ENCODE data around the gene NEURL1B. TPM values are rescaled to one million over a fixed set of nuclear protein-coding genes. Genes with fewer than 3 reads are reported as not detected.

NEURL1B gene
- total and polyA plus RNA-seq, 10 of the 15 experiments (the other 5 are each of a cell fraction or from before 2014, with no cell fraction given): 0.04 to 0.28 (median 0.05) TPM; not detected in 4

DNA sequence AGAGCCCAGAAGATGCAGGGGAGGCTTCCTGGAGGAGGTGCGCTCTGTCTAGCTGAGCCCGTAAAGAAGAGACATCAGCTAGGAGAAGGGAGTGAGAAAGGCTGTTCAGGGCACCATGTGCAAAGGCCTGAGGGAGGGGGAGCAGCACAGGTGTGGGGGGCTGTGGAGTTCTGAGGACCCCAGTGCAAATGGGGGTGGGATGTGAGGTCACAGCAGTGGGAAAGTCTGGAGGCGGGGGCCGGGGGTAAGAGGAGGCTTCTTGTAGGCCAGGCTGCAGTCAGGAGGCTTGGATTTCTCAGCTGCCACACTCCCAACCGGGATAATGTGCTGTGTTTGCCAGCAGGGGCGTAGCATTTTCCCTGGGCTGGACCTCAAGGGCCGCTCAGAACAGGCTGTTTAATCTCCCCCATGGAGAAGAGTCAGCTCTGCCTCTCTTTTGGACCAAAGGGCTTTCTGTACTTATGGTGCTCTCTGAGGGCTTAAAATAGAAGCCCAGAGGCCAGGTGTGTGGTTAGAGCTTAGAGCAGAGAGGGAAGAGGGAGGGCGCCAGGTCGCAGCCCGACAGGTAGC is 5.7 kb downstream of the NEURL1B start:
- intact Hi-C loops (cut with micrococcal nuclease; ENCODE audit: unreplicated experiment): no loop called here
- H3K4me2 ChIP-seq (ENCODE audit: control insufficient read depth, insufficient read depth): no peak overlapping the region
- ChIA-PET SMC1A (ENCODE audit: uncharacterized antibody, unreplicated experiment) (no interaction called here), CTCF (no interaction called here), POLR2A (no interaction called here), RAD21 (ENCODE audit: unreplicated experiment) (no interaction called here)
- no peaks in the 10 kb centered on the region for H3K4me1 ChIP-seq (ENCODE audit: control insufficient read depth, insufficient read depth, low read length)
- WGBS (ENCODE audit: insufficient coverage, insufficient replicate concordance, low lambda C conversion rate, missing lambda C conversion rate): 35% methylated on average over 10 of the region's 10 CpGs
- no peak for TF ChIP-seq MXI1 (IDR thresholded peaks at IDR 0.05; ENCODE audit: low read depth, low read length)
- no peak for TF ChIP-seq SMC3 (IDR thresholded peaks at IDR 0.05; ENCODE audit: borderline replicate concordance, low read length)
- no peak for TF ChIP-seq TCF7 (IDR thresholded peaks at IDR 0.05; ENCODE audit: borderline replicate concordance)
- TF ChIP-seq MEF2B (IDR thresholded peaks at IDR 0.05; ENCODE audit: partially characterized antibody, poor library complexity, severe bottlenecking): no peak
- no peak for TF ChIP-seq RELA (IDR thresholded peaks at IDR 0.05; ENCODE audit: borderline replicate concordance, partially characterized antibody)
- no peak for TF ChIP-seq SUPT20H (IDR thresholded peaks at IDR 0.05; ENCODE audit: borderline replicate concordance, control insufficient read depth, low read depth, low read length)
- no peak overlapping the region for H3K9ac ChIP-seq (ENCODE audit: control insufficient read depth, insufficient read depth, low read length)
- in situ Hi-C loops (cut with MboI): no loop called here
- no peaks in the 10 kb centered on the region for H3K36me3 ChIP-seq (ENCODE audit: control insufficient read depth in 2 of 2, insufficient read depth in 2 of 2, low read length in 1 of 2)
- 0 out of 3 replicates have a peak, but pooled peaks have one; percentile 26 for ATAC-seq
- no peak overlapping the region for H2AFZ ChIP-seq (ENCODE audit: control insufficient read depth, low read depth, low read length)
- H3K4me3 ChIP-seq: no peak overlapping the region
- DNase-seq (ENCODE audit: low read depth, low spot score): no peak
- H3K79me2 ChIP-seq (ENCODE audit: control insufficient read depth, insufficient read depth, low read length): no peaks in the 10 kb centered on the region
- H4K20me1 ChIP-seq (ENCODE audit: control insufficient read depth, insufficient read depth): no peaks in the 10 kb centered on the region
- no TSS peak for BruUV-seq (replicated peaks)
- peaks cover 11 to 13% of the 10 kb centered on the region in 2 experiments for H3K27me3 ChIP-seq (replicated peaks in 1 of 2; ENCODE audit: control insufficient read depth in 2 of 2, insufficient read depth in 2 of 2, low read length in 1 of 2)
- no peak for FAIRE-seq
- no peak overlapping the region for H3K27ac ChIP-seq (ENCODE audit: control insufficient read depth, insufficient read depth)
- H3K9me3 ChIP-seq (replicated peaks; ENCODE audit: control insufficient read depth, insufficient read depth, low read length): no peaks in the 10 kb centered on the region

DNA sequence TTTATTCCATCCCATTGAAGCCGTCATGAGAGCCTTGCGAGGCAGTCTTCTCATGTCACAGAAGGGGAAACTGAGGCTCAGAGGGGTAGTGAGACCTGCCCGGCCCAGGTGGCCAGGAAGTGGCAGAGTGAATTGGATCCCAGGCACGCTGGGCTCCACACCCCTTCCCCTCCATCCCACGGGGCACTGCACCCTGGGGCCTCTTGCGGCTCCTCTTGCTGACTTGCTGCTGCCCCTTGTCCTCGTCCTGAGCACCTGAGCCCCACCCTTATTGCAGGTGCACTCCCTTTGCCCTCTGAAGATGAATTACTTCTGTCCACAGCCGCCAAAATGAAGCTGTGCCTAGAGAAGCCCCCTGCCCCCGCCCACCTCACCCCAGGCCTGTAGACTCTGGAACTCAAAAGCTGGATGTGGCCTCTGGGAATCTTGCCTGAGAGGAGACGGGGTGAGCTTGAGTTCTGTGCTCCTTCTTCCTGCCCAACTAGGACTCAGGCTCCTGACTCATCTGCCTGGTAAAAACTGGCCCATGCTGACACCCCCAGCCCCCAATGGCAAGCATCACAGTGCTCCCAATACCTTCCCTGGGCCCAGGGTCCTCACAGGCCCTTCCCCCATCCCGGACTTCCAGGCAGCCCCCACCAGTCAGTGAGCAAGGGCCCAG is 6.4 kb downstream of the NEURL1B start:
- Histone ChIP-seq H3K4me1 (ENCODE audit: control insufficient read depth, insufficient read depth, low read length) (no peaks in the 10 kb centered on the region), H3K9me3 (replicated peaks; ENCODE audit: control insufficient read depth, insufficient read depth, low read length) (no peaks in the 10 kb centered on the region), H3K9ac (ENCODE audit: control insufficient read depth, insufficient read depth, low read length) (no peak overlapping the region), H3K27ac (ENCODE audit: control insufficient read depth, insufficient read depth) (no peak overlapping the region), H3K27me3 (replicated peaks in 1 of 2; ENCODE audit: control insufficient read depth in 2 of 2, insufficient read depth in 2 of 2, low read length in 1 of 2) (peaks cover 9 to 11% of the 10 kb centered on the region in 2 experiments), H3K36me3 (ENCODE audit: control insufficient read depth in 2 of 2, insufficient read depth in 2 of 2, low read length in 1 of 2) (no peaks in the 10 kb centered on the region), H4K20me1 (ENCODE audit: control insufficient read depth, insufficient read depth) (no peaks in the 10 kb centered on the region), H2AFZ (ENCODE audit: control insufficient read depth, low read depth, low read length) (no peak overlapping the region), H3K4me2 (ENCODE audit: control insufficient read depth, insufficient read depth) (no peak overlapping the region), H3K4me3 (no peak overlapping the region), H3K79me2 (ENCODE audit: control insufficient read depth, insufficient read depth, low read length) (no peaks in the 10 kb centered on the region)
- POLR2A ChIA-PET: no interaction called here
- DNase-seq (ENCODE audit: low read depth, low spot score) (no peak), FAIRE-seq (no peak), ATAC-seq (no peak)
- RAD21 ChIA-PET (ENCODE audit: unreplicated experiment): no interaction called here
- intact Hi-C loops (cut with micrococcal nuclease; ENCODE audit: unreplicated experiment): no loop called here
- CTCF ChIA-PET: no interaction called here
- no TSS peak for BruUV-seq (replicated peaks)
- SMC1A ChIA-PET (ENCODE audit: uncharacterized antibody, unreplicated experiment): no interaction called here
- WGBS (ENCODE audit: insufficient coverage, insufficient replicate concordance, low lambda C conversion rate, missing lambda C conversion rate): 6% methylated on average over 11 of the region's 11 CpGs
- in situ Hi-C loops (cut with MboI): no loop called here
- TF ChIP-seq KAT2A (conservative IDR thresholded peaks at IDR 0.05; ENCODE audit: control insufficient read depth, low read depth, low read length): no peak
- TF ChIP-seq, protein P1, sequence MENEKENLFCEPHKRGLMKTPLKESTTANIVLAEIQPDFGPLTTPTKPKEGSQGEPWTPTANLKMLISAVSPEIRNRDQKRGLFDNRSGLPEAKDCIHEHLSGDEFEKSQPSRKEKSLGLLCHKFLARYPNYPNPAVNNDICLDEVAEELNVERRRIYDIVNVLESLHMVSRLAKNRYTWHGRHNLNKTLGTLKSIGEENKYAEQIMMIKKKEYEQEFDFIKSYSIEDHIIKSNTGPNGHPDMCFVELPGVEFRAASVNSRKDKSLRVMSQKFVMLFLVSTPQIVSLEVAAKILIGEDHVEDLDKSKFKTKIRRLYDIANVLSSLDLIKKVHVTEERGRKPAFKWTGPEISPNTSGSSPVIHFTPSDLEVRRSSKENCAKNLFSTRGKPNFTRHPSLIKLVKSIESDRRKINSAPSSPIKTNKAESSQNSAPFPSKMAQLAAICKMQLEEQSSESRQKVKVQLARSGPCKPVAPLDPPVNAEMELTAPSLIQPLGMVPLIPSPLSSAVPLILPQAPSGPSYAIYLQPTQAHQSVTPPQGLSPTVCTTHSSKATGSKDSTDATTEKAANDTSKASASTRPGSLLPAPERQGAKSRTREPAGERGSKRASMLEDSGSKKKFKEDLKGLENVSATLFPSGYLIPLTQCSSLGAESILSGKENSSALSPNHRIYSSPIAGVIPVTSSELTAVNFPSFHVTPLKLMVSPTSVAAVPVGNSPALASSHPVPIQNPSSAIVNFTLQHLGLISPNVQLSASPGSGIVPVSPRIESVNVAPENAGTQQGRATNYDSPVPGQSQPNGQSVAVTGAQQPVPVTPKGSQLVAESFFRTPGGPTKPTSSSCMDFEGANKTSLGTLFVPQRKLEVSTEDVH (IDR thresholded peaks at IDR 0.05; ENCODE audit: low read depth, partially characterized antibody): no peak
- TF ChIP-seq, protein P2, sequence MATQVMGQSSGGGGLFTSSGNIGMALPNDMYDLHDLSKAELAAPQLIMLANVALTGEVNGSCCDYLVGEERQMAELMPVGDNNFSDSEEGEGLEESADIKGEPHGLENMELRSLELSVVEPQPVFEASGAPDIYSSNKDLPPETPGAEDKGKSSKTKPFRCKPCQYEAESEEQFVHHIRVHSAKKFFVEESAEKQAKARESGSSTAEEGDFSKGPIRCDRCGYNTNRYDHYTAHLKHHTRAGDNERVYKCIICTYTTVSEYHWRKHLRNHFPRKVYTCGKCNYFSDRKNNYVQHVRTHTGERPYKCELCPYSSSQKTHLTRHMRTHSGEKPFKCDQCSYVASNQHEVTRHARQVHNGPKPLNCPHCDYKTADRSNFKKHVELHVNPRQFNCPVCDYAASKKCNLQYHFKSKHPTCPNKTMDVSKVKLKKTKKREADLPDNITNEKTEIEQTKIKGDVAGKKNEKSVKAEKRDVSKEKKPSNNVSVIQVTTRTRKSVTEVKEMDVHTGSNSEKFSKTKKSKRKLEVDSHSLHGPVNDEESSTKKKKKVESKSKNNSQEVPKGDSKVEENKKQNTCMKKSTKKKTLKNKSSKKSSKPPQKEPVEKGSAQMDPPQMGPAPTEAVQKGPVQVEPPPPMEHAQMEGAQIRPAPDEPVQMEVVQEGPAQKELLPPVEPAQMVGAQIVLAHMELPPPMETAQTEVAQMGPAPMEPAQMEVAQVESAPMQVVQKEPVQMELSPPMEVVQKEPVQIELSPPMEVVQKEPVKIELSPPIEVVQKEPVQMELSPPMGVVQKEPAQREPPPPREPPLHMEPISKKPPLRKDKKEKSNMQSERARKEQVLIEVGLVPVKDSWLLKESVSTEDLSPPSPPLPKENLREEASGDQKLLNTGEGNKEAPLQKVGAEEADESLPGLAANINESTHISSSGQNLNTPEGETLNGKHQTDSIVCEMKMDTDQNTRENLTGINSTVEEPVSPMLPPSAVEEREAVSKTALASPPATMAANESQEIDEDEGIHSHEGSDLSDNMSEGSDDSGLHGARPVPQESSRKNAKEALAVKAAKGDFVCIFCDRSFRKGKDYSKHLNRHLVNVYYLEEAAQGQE (IDR thresholded peaks at IDR 0.05; ENCODE audit: low read depth, low read length): no peak
